Limb (tissue), 2 donors: ENCODE data around the gene PTGES2.
A peak's percentile ranks its signal among the peaks of the same experiment; 100 is the strongest.

Experiments
- DNase-seq, 2 donors: peaks; one replicate each; pipeline ENCODE4 v3.0.0-alpha.2; 2016; ENCODE audit errors: extremely low spot score in 2 of 2

The PTGES2 gene

GRCh38 chr9:128153060-128153946 lies 25.8 kb upstream of the PTGES2 start:
- DNase-seq = no peak

- DNase-seq = no peak
Observed at GRCh38 chr9:128152133-128153059, 24.9 kb upstream of the PTGES2 start.

- no peak for DNase-seq
Observed at GRCh38 chr9:128151309-128152132, 24.0 kb upstream of the PTGES2 start.

DNA sequence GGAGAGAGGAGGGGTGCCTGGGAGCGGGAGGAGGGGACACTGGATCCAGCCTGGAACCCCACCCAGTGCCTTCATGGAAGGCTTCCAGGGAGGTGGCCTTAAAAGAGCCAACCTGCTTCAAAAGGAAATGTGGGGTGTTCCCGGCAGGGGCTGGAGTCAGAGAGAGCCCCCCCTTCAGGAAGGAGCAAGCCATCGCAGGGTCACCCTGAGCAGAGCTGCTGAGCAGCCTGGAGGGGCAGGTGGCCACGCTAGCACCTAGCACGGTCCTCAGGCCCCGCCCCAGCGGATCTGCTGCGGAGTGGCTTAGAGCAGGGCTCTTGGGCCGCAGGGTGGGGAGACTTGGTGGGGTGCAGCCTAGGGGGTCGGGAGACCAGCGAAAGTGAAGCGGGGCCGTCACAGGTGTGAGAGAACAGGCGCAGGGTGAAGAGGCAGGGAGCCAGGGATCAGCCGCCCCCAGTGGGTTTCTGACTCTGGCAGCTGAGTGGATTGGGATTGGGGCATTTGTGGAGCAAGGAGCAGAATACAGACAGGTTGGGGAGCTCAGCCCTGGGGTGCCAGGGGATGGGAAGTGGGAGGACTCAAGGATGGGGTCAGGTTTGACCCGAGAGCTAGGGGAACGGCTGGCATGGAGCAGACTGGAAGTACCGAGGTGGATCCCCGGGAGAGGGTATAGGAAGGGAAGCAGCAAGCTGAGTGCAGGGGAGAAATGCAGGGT lies 23.2 kb upstream of the PTGES2 start:
- DNase-seq = no peak

- no peak for DNase-seq
Observed at GRCh38 chr9:128149951-128150593, 22.5 kb upstream of the PTGES2 start.

DNA sequence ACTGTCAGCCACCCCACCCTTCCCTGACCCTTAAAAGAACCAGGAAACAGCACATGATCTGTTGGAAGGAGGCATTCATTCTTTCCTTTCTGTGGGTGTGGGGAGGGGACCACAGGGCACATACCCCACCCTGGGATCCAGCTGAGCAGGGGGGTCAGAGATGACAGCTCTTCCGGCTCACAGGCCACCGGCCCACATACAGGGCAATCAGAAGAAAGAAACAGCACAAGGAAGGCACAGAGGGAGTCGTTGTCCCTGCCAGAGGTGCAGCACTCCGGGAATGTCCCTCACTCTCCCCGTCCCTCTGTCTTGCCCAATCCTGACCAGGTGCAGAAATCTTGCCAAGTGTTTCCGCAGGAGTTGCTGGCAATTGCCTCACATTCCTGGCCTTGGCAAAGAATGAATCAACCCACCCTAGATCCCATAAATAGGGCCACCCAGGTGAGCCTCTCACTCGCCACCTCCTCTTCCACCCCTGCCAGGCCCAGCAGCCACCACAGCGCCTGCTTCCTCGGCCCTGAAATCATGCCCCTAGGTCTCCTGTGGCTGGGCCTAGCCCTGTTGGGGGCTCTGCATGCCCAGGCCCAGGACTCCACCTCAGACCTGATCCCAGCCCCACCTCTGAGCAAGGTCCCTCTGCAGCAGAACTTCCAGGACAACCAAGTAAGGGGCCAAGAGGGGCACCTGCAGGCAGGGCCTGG lies 21.6 kb upstream of the PTGES2 start, which contains the start of gene LCN2:
TSS of gene LCN2 (plus strand) at position 453 of the 701 bp plus-strand sequence. CDS start at position 526, 73 bp downstream.
- DNase-seq = no peak

DNA sequence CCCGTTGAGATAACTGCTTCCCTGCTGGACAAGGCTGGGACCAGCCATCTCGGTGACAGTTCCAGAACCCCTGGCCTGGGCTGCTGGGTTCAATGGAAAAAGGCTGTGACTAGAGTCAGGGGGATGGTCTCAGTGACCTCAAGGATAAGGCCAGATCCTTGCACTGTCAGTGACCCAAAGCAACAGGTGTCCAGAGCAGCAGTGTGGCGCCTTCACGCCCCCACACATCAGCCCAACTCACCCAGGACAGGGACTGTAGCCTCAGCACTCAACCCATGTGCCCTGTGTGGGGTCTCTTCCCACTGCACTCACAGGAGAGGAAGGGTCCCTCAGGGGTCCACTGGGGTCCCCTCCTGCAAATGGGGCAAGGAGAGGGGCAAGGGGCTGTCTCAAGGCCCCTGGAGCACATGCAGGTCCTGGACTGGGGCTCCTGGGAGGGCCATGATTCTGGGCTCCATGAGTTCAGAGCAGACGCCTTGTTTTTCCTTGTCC lies 21.0 kb upstream of the PTGES2 start:
- DNase-seq = no peak

- DNase-seq = no peak
Observed at GRCh38 chr9:128146591-128147120, 19.1 kb upstream of the PTGES2 start.

DNA sequence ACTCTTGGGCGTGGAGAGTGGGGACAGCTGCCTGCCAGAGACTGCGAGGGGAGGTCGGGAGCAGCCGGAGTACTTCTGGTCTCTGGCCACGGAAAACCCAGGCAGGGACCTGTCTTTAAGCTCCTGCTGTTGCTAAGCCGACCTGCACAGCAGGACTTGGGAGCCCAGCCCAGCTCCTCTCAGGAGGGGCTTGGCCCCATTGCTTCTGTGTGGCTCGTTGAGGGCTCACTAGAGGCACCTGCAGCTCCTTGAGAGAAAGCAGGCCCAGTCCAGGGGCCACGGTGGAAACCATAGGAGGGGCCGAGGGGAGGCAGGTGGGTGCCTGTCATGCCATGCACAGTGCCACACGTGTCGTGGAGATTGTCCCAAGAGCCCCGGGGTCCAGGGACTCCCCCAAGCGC lies 18.4 kb upstream of the PTGES2 start:
- DNase-seq = peak in 1 of 2 donors; percentile 34

DNA sequence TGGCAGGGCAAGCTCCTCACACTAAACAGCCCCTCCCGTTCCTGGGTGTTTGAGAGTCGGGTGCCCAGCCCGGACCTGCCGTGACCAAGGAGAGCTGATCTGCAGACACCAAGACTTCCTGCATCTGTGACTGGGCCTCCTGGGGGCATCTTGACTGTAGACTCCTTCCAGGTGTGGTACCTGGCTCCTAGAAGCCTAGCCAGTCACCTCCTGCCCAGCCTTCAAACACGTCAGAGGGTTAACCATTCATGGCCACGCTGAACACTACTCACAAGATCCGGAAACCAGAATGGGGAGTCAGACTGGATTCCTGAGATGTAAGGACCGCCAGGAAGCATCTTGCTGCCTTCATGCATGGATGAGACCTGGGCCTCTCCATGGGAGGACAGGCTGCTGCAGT lies 18.0 kb upstream of the PTGES2 start:
- no peak for DNase-seq

DNA sequence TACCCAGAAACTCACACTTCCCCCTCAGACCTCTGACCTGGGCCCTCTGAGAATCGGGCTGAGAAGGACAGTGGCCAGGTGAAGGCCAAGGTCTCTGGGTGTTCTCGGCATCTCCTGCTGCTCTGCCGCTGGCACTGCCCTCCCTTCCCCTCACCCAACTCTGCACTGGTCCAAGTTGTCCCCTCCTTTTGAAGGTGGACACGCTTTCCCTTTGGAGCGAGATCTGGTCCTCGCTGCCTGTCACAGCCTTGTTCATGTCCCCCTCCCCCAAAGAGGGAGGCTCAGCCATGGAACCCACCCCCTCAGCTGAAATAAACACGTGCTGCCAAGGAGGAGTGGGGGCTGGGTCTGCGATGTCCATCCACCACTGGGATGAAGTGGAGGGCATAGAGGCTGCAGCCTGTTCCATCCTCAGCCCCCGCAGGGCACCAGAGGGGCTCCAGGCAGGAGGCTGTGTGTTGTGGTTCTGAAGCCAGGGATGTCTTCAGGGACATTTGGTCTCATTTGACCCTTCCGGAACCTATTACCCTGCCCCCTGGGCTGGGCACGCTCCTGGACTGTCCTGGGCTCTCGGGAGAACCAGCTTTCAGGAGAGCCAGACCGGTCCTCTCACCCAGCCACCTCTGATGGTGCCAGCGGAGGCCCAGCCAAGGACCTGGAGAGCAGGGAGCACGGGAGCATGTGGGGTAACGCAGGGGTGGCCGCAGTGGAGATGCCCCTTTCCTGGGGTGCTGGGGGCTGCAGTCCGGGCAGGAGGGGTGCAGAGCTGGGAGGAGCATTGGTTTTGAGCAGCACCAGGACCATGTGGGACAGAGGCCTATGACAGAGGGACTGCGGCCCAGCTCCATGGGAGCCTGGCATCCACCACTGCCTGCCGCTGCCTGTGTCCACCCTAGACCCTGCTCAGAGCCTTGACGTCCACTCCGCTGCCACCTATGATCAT lies 17.0 kb upstream of the PTGES2 start:
- DNase-seq = peak in 1 of 2 donors; percentile 23

GRCh38 chr9:128143525-128144238 lies 16.2 kb upstream of the PTGES2 start:
- DNase-seq = peak in 1 of 2 donors; percentile 25

- DNase-seq = no peak
Observed at GRCh38 chr9:128142596-128142995, 15.1 kb upstream of the PTGES2 start.

DNA sequence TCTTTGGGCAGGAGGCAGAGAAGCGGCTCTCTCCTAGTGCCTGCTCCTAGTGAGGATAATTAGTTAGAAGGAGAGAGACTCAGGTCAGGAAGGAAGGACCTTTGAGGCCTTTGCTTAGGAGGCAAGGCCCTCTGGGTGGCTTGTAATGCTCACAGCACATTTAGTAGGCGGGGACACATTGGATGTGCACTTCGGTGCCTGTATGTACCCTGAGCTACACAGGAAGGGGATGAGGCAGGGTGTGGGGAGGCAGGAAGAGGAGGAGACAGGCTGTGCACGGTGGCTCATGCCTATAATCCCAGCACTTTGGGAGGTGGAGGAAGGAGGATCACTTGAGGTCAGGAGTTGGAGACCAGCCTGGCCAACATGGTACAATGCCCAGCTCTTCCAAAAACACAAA lies 14.5 kb upstream of the PTGES2 start:
- DNase-seq = no peak

DNA sequence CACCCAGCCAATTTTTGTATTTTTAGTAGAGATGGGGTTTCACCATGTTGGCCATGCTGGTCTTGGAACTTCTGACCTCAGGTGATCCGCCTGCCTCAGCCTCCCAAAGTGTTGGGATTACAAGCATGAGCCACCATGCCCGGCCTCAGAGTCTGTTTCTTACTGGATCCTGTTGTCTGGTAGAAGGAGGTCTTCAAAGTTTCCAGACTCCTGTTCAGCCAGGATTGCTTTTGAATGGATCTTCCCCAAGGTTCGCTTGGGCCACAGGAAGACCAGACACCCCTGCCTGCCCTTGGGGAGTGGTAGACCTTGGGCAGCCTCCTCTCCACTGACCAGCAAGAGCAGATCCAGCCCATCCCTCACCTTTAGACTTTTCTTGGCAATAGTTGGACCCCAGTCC lies 14.1 kb upstream of the PTGES2 start:
- DNase-seq = no peak

- no peak for DNase-seq
Observed at GRCh38 chr9:128139621-128140020, 12.1 kb upstream of the PTGES2 start.

GRCh38 chr9:128138001-128138400 lies 10.5 kb upstream of the PTGES2 start:
- DNase-seq = no peak
